Esophagus muscularis mucosa (tissue), 4 donors: ENCODE measurements around the gene DNAH11. TPM values are rescaled to one million over a fixed set of nuclear protein-coding genes. Genes with fewer than 3 reads are reported as not detected.

Source experiments
- DNase-seq: peaks from one replicate; pipeline ENCODE4 v3.0.0-alpha.2; 2017; ENCODE audit errors: extremely low spot score
- H3K27ac ChIP-seq, 4 donors: fragments of 200-600 bp; sonication (generic); replicated peaks in 1 of 4; 1 replicate in 3 of 4; 2 replicates in 1 of 4; pipeline ENCODE4 v1.5.1; 2016 to 2019; ENCODE audit warnings: mild to moderate bottlenecking in 1 of 4
- H3K27me3 ChIP-seq, 4 donors: fragments of 200-600 bp; sonication (generic); one replicate each; pipeline versions ENCODE4 v1.5.1 to v1.6.0; 2016 to 2019
- H3K36me3 ChIP-seq, 4 donors: fragments of 200-600 bp; sonication (generic); one replicate each; pipeline ENCODE4 v1.5.1; 2016 to 2019
- H3K4me1 ChIP-seq, 4 donors: fragments of 200-600 bp; sonication (generic); one replicate each; pipeline ENCODE4 v1.5.1; 2016 to 2019
- H3K4me3 ChIP-seq, 4 donors: fragments of 200-600 bp; sonication (generic); 1 replicate in 2 of 4; 2 replicates in 2 of 4; pipeline ENCODE4 v1.5.1; 2016 to 2019; ENCODE audit warnings: mild to moderate bottlenecking in 4 of 4, moderate library complexity in 1 of 4
- H3K9me3 ChIP-seq, 4 donors: fragments of 200-600 bp; sonication (generic); 1 replicate in 3 of 4; 2 replicates in 1 of 4; pipeline ENCODE4 v1.5.1; 2016 to 2019
- CTCF ChIP-seq, 3 experiments: fragments of 200-600 bp in 2 of 3; fragments of 450-650 bp in 1 of 3; sonication (generic) in 2 of 3; IDR thresholded peaks; one replicate each; pipeline ENCODE4 v1.5.1; 2017 to 2019; ENCODE audit warnings: antibody characterized with exemption in 3 of 3, mild to moderate bottlenecking in 2 of 3, moderate library complexity in 1 of 3
- EP300 ChIP-seq: sonication (generic); formaldehyde crosslinking; IDR thresholded peaks from one replicate; pipeline ENCODE4 v1.6.1; 2017; ENCODE audit warnings: antibody characterized with exemption
- POLR2A ChIP-seq: fragments of 450-650 bp; IDR thresholded peaks from one replicate; pipeline ENCODE4 v1.6.1; 2017; ENCODE audit warnings: antibody characterized with exemption, moderate library complexity, mild to moderate bottlenecking, low read depth
- POLR2AphosphoS5 ChIP-seq, 2 donors: sonication (generic); formaldehyde crosslinking; IDR thresholded peaks; one replicate each; pipeline ENCODE4 v1.6.1; 2017; ENCODE audit warnings: antibody characterized with exemption in 2 of 2
- WGBS: methylation state at CpG from one replicate; pipeline ENCODE4 v1.1.5; 2018; 5-methylcytosine and 5-hydroxymethylcytosine counted together
- intact Hi-C: fragments of 100-400 bp; cut with DNase I; formaldehyde crosslinking; loops from one replicate; pipeline ENCODE4 v1.15.1; 2023
- total RNA-seq, 4 donors: library from RNA; depleted of rRNA; stranded (reverse); fragments of >200 nt; gene quantifications; one replicate each; pipeline versions ENCODE4 v1.1.0 to v1.2.1, GENCODE V29; 2016

The DNAH11 gene
- total RNA-seq, 4 donors from 2014 or later, result 8.7 to 16.6 (median 13.1) TPM

GRCh38 chr7:21547501-21547900 is 4.7 kb downstream of the DNAH11 start:
- 54% methylated on average over 3 of the region's 3 CpGs for WGBS
- intact Hi-C loops, result loop anchor here (10.0 kb wide), 1 partner anchor 227 kb away; no protein-coding TSS in a partner anchor
- Histone ChIP-seq H3K36me3 (no peaks in the 10 kb centered on the region), H3K4me1 (peaks cover 13 to 29% (median 15%) of the 10 kb centered on the region in 4 donors), H3K9me3 (no peaks in the 10 kb centered on the region), H3K4me3 (no peak overlapping the region), H3K27me3 (peaks cover 0 to 12% (median 0%) of the 10 kb centered on the region in 4 donors), H3K27ac (no peak overlapping the region)
- no peak for TF ChIP-seq EP300
- no peak for TF ChIP-seq POLR2A
- no peak for TF ChIP-seq CTCF (IDR thresholded peaks at IDR 0.05)
- no peak for TF ChIP-seq POLR2AphosphoS5 (IDR thresholded peaks at IDR 0.05)
- no peak for DNase-seq

- Histone ChIP-seq H3K36me3 (no peaks in the 10 kb centered on the region), H3K27me3 (peaks cover 0 to 2% (median 0%) of the 10 kb centered on the region in 4 donors), H3K4me3 (no peak overlapping the region), H3K27ac (no peak overlapping the region), H3K9me3 (no peaks in the 10 kb centered on the region), H3K4me1 (peaks cover 5 to 19% (median 5%) of the 10 kb centered on the region in 4 donors)
- DNase-seq, result no peak
- no peak for TF ChIP-seq POLR2AphosphoS5 (IDR thresholded peaks at IDR 0.05)
- TF ChIP-seq CTCF (IDR thresholded peaks at IDR 0.05), result no peak
- 70% methylated on average over 3 of the region's 3 CpGs for WGBS
- intact Hi-C loops, result loop anchor here (10.0 kb wide), 1 partner anchor 226 kb away; no protein-coding TSS in a partner anchor
Observed at GRCh38 chr7:21548491-21548890, 5.7 kb downstream of the DNAH11 start.

- DNase-seq, result no peak
- 93% methylated on average over 3 of the region's 3 CpGs for WGBS
- Histone ChIP-seq H3K4me3 (no peak overlapping the region), H3K27ac (no peak overlapping the region), H3K36me3 (no peaks in the 10 kb centered on the region), H3K27me3 (no peaks in the 10 kb centered on the region), H3K4me1 (peaks cover 0 to 4% (median 0%) of the 10 kb centered on the region in 4 donors), H3K9me3 (no peaks in the 10 kb centered on the region)
- intact Hi-C loops, result no loop called here
- TF ChIP-seq EP300, result no peak
- no peak for TF ChIP-seq POLR2A
- TF ChIP-seq POLR2AphosphoS5 (IDR thresholded peaks at IDR 0.05), result no peak
- TF ChIP-seq CTCF (IDR thresholded peaks at IDR 0.05), result no peak
Observed at GRCh38 chr7:21550076-21550475, 7.2 kb downstream of the DNAH11 start.

GRCh38 chr7:21550821-21551531 is 8.1 kb downstream of the DNAH11 start:
- H3K4me3 ChIP-seq, result no peak overlapping the region
- WGBS, result 69% methylated on average over 6 of the region's 6 CpGs
- no peak overlapping the region for H3K27ac ChIP-seq
- no peaks in the 10 kb centered on the region for H3K27me3 ChIP-seq
- peaks cover 0 to 5% (median 0%) of the 10 kb centered on the region in 4 donors for H3K36me3 ChIP-seq
- H3K9me3 ChIP-seq, result no peaks in the 10 kb centered on the region
- no peak for DNase-seq
- H3K4me1 ChIP-seq, result no peaks in the 10 kb centered on the region
- intact Hi-C loops, result no loop called here
- TF ChIP-seq CTCF (IDR thresholded peaks at IDR 0.05), result no peak
- no peak for TF ChIP-seq EP300
- TF ChIP-seq POLR2A, result no peak
- TF ChIP-seq POLR2AphosphoS5 (IDR thresholded peaks at IDR 0.05), result no peak
